ENCODE data around the gene TMPRSS4. TPM values are rescaled to one million over a fixed set of nuclear protein-coding genes. Genes with fewer than 3 reads are reported as not detected.

TMPRSS4 gene
- total RNA-seq, 1 experiment from 2014 or later = not detected

DNA sequence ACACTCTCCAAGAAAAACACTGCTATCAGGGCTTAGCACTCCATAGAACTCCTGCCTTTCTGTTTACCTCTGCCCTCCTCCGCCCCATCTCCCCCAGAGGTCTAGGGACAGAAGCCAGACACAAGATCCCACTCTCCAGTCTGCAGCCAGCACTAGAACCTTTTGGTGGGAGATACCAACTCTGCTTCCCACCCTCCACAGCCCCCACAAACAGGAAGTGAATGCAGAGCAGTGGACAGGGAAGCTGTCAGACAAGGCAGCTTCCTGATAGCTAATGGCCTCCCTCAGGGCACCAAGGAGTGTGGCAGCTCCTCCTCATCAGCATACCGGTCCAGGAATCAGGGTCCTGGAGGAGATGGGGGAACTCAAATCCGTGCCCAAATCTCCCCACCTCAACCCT lies 70.6 kb downstream of the TMPRSS4 start:
- H3K27me3 ChIP-seq (ENCODE audit: insufficient read depth, low read length) = peaks cover 29% of the 10 kb centered on the region; the same call in 1 of the 2 replicates

More for the DNA sequence above, 70.6 kb downstream of the TMPRSS4 start:
- H3K27me3 Mint-ChIP-seq (ENCODE audit: low read depth) = peaks cover 89% of the 10 kb centered on the region
- H2BK15ac ChIP-seq (ENCODE audit: low read depth, low read length) = no peak overlapping the region
- no peaks in the 10 kb centered on the region for H3K79me1 ChIP-seq (ENCODE audit: insufficient read depth, low read depth, low read length, poor library complexity, severe bottlenecking)
- no peak overlapping the region for H2AK5ac ChIP-seq (ENCODE audit: insufficient read length, low read length)
- H3K27ac ChIP-seq (ENCODE audit: insufficient read length, low read depth, low read length) = no peak overlapping the region
- H3K4me2 ChIP-seq (ENCODE audit: insufficient read depth, insufficient read length, low read length) = no peak overlapping the region
- TF ChIP-seq, protein P1, sequence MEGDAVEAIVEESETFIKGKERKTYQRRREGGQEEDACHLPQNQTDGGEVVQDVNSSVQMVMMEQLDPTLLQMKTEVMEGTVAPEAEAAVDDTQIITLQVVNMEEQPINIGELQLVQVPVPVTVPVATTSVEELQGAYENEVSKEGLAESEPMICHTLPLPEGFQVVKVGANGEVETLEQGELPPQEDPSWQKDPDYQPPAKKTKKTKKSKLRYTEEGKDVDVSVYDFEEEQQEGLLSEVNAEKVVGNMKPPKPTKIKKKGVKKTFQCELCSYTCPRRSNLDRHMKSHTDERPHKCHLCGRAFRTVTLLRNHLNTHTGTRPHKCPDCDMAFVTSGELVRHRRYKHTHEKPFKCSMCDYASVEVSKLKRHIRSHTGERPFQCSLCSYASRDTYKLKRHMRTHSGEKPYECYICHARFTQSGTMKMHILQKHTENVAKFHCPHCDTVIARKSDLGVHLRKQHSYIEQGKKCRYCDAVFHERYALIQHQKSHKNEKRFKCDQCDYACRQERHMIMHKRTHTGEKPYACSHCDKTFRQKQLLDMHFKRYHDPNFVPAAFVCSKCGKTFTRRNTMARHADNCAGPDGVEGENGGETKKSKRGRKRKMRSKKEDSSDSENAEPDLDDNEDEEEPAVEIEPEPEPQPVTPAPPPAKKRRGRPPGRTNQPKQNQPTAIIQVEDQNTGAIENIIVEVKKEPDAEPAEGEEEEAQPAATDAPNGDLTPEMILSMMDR (conservative IDR thresholded peaks at IDR 0.05) = no peak
- H3K14ac ChIP-seq (ENCODE audit: insufficient read depth, low read length) = no peak overlapping the region
- H3K4me1 Mint-ChIP-seq = peaks cover 27 to 48% of the 10 kb centered on the region in 2 experiments
- H3K4me3 Mint-ChIP-seq = peak overlapping the region in 1 of 2 experiments; percentile 7; a peak in 1 of 5 replicates
- H2AFZ ChIP-seq (ENCODE audit: low read length) = no peak overlapping the region
- no peak overlapping the region for H2BK20ac ChIP-seq (ENCODE audit: low read depth, low read length, poor library complexity, severe bottlenecking)
- H3K23me2 ChIP-seq (ENCODE audit: insufficient read length, low read depth, low read length, poor library complexity, severe bottlenecking) = peaks cover 12% of the 10 kb centered on the region
- no peak overlapping the region for H3K56ac ChIP-seq (ENCODE audit: insufficient read length, low read depth, low read length)
- no peaks in the 10 kb centered on the region for H3K4me1 ChIP-seq (ENCODE audit: insufficient read depth, low read length)
- H3K79me2 ChIP-seq (ENCODE audit: insufficient read depth, low read length) = no peaks in the 10 kb centered on the region
- H3K4ac ChIP-seq (ENCODE audit: low read depth, low read length) = no peak overlapping the region
- H3K18ac ChIP-seq (ENCODE audit: insufficient read length, low read depth, low read length) = no peak overlapping the region
- H4K20me1 ChIP-seq (ENCODE audit: control insufficient read depth, insufficient read depth, insufficient read length) = no peaks in the 10 kb centered on the region
- no peak overlapping the region for H4K5ac ChIP-seq (ENCODE audit: insufficient read length, low read depth, low read length)
- H3K9me3 ChIP-seq (ENCODE audit: control insufficient read depth, low read depth, low read length) = no peaks in the 10 kb centered on the region
- no peak for DNase-seq
- H2BK5ac ChIP-seq (ENCODE audit: insufficient read length, low read length) = no peak overlapping the region
- H2BK120ac ChIP-seq (ENCODE audit: low read depth, low read length, poor library complexity, severe bottlenecking) = no peak overlapping the region
- no peak overlapping the region for H4K91ac ChIP-seq (ENCODE audit: insufficient read length, low read depth, low read length)
- no CpG with 5 or more reads among the region's 3 CpGs for WGBS (ENCODE audit: extremely low coverage, insufficient read length, low lambda C conversion rate)
- H3K36me3 Mint-ChIP-seq (ENCODE audit: insufficient read depth in 1 of 3, low read depth in 3 of 3) = no peaks in the 10 kb centered on the region; a peak in 1 of 7 replicates
- no peaks in the 10 kb centered on the region; a peak in 1 of 5 replicates for H3K9me3 Mint-ChIP-seq
- no peak overlapping the region for H3K27ac Mint-ChIP-seq
- H4K8ac ChIP-seq (replicated peaks; ENCODE audit: insufficient read length, low read depth, low read length) = no peak overlapping the region
- no peak overlapping the region for H2BK12ac ChIP-seq (ENCODE audit: insufficient read length, low read depth, low read length)
- no peak overlapping the region for H3T11ph ChIP-seq (ENCODE audit: low read length)
- no peak overlapping the region for H3K9ac ChIP-seq (ENCODE audit: extremely low read depth, insufficient read length, low read length)
- H3K23ac ChIP-seq (ENCODE audit: insufficient read length, low read depth, low read length) = no peak overlapping the region
